ENCODE data around the gene STK11.

DNA sequence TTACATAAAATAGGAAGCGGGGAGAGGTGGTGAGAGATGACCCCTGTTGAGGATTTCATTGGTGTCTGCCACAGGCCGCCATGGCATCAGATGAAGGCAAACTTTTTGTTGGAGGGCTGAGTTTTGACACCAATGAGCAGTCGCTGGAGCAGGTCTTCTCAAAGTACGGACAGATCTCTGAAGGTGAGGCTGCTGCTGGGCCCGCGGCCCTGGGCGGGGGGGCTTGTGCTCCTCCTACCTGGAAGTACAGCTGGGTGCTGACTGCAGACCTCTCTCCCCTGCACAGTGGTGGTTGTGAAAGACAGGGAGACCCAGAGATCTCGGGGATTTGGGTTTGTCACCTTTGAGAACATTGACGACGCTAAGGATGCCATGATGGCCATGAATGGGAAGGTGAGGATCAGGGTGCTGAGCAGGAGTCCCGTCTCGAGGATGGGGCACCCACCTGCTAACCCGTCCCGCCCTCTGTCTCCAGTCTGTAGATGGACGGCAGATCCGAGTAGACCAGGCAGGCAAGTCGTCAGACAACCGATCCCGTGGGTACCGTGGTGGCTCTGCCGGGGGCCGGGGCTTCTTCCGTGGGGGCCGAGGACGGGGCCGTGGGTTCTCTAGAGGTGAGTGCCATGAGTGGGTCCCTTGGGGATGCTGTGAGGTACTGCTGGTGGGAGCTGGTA is 65.4 kb downstream of the STK11 start:
- TF ChIP-seq, protein P1, sequence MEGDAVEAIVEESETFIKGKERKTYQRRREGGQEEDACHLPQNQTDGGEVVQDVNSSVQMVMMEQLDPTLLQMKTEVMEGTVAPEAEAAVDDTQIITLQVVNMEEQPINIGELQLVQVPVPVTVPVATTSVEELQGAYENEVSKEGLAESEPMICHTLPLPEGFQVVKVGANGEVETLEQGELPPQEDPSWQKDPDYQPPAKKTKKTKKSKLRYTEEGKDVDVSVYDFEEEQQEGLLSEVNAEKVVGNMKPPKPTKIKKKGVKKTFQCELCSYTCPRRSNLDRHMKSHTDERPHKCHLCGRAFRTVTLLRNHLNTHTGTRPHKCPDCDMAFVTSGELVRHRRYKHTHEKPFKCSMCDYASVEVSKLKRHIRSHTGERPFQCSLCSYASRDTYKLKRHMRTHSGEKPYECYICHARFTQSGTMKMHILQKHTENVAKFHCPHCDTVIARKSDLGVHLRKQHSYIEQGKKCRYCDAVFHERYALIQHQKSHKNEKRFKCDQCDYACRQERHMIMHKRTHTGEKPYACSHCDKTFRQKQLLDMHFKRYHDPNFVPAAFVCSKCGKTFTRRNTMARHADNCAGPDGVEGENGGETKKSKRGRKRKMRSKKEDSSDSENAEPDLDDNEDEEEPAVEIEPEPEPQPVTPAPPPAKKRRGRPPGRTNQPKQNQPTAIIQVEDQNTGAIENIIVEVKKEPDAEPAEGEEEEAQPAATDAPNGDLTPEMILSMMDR (IDR thresholded peaks at IDR 0.05) = no peak
- TF ChIP-seq RAD21 (IDR thresholded peaks at IDR 0.05; ENCODE audit: low read length) = no peak
- TF ChIP-seq CHD2 (IDR thresholded peaks at IDR 0.05; ENCODE audit: low read length, partially characterized antibody) = no peak
- no peak for TF ChIP-seq TAF1 (IDR thresholded peaks at IDR 0.05; ENCODE audit: borderline replicate concordance, low read depth, low read length)
- no peak for TF ChIP-seq MAX (IDR thresholded peaks at IDR 0.05; ENCODE audit: low read depth)
- TF ChIP-seq PBX3 (IDR thresholded peaks at IDR 0.05) = no peak
- no peak for TF ChIP-seq RFX5 (IDR thresholded peaks at IDR 0.05; ENCODE audit: low read length)
- no peak for TF ChIP-seq RXRA (IDR thresholded peaks at IDR 0.05; ENCODE audit: borderline replicate concordance, low read depth)
- TF ChIP-seq MXI1 (IDR thresholded peaks at IDR 0.05; ENCODE audit: low read depth, low read length) = no peak
- no peak for TF ChIP-seq YY1 (IDR thresholded peaks at IDR 0.05; ENCODE audit: low read depth)

Measured in SK-N-SH (cell line).